ENCODE measurements around the gene SBK3. TPM values are rescaled to one million over a fixed set of nuclear protein-coding genes. Genes with fewer than 3 reads are reported as not detected.

SBK3 gene
- polyA plus RNA-seq, 1 of the 3 experiments (the other 2 are of a cell fraction): 0.03 TPM

DNA sequence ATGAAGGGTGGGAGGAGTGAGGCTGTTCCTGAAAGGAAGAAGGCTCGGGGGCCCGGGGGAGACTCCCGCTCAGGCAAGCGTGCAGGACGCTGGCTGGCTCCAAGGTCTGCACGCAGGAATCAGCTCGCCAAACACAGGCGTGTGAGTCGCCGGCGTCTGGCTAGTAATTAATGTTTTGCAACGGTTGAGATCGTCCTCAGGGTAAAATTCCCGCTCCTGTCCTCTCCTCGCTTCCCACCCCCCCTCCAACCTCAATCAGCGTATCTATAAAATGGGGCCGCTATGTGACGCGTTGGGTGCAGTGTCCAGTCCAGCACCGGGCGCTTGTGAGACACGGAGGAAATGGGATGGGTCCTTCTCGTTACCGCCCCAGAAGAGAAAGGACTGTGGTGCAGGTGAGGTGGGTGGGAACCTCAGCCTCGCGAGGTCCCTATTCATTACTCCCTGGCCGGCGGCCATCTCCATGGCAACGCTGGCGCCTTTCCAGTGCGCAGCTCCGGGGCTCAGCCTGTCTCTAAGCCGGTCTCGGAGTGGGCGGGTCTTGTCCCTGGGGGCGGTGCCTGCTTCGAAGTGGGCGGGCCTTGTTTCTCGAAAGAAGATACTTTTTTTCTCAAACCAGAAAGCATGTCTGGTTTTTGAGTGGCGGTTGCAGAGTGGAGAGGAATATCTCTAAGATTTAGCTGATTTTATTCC is 41.8 kb upstream of the SBK3 start (continued):
- TF ChIP-seq CHD2 (IDR thresholded peaks at IDR 0.05; ENCODE audit: low read length, partially characterized antibody): peak; percentile 97
- TF ChIP-seq EZH2phosphoT487 (IDR thresholded peaks at IDR 0.05; ENCODE audit: borderline replicate concordance, low read depth): no peak
- TF ChIP-seq FOXM1 (IDR thresholded peaks at IDR 0.05; ENCODE audit: low read depth): no peak
- TF ChIP-seq JUND (IDR thresholded peaks at IDR 0.05): no peak
- peak; percentile 1; the same call in 1 of the 2 replicates for TF ChIP-seq RAD21 (IDR thresholded peaks at IDR 0.05; ENCODE audit: low read length)
- TF ChIP-seq RCOR1 (IDR thresholded peaks at IDR 0.05; ENCODE audit: low read length): peak; percentile 35; the same call in 1 of the 2 replicates
- peak; percentile 62 for TF ChIP-seq NRF1 (IDR thresholded peaks at IDR 0.05; ENCODE audit: low read depth, low read length)
- no peak for TF ChIP-seq GATA2 (CRISPR knock-in tag; IDR thresholded peaks at IDR 0.05)
- TF ChIP-seq SMC3 (IDR thresholded peaks at IDR 0.05; ENCODE audit: low read depth, low read length): no peak
- TF ChIP-seq USF2 (IDR thresholded peaks at IDR 0.05; ENCODE audit: borderline replicate concordance, low read depth, low read length): no peak
- no peak for TF ChIP-seq FOXJ3 (CRISPR knock-in tag; IDR thresholded peaks at IDR 0.05)
- no peak for TF ChIP-seq TCF12 (IDR thresholded peaks at IDR 0.05)

- no peaks in the 10 kb centered on the region for H3K27me3 ChIP-seq (ENCODE audit: insufficient read depth)
- H3K9me2 ChIP-seq: no peaks in the 10 kb centered on the region
- peaks cover 19% of the 10 kb centered on the region for H3F3A ChIP-seq (replicated peaks; ENCODE audit: insufficient read depth)
- peak overlapping the region; percentile 97 for H2AFZ ChIP-seq (ENCODE audit: low read depth)
- H3K9me3 ChIP-seq: no peaks in the 10 kb centered on the region
- H3K9ac ChIP-seq: peak overlapping the region; percentile 39
- POLR2A ChIA-PET: interaction anchor here (0.7 to 4.1 kb wide), 4 partner anchors 13 to 25 kb away, joined by 3 to 32 read pairs (median 4); partner anchors contain the start of genes FIZ1 and ZNF865
- 34% methylated on average over 29 of the region's 36 CpGs for WGBS (ENCODE audit: low lambda C conversion rate)
- H3K79me2 ChIP-seq (ENCODE audit: insufficient read depth): no peaks in the 10 kb centered on the region
- peak overlapping the region; percentile 74 for H3K4me2 ChIP-seq
- no peaks in the 10 kb centered on the region for H4K20me1 ChIP-seq (ENCODE audit: insufficient read depth)
- no peaks in the 10 kb centered on the region for H3K36me3 ChIP-seq (replicated peaks in 1 of 2; ENCODE audit: control insufficient read depth in 1 of 2, insufficient read depth in 2 of 2, low read length in 1 of 2)
- H3K4me3 ChIP-seq (ENCODE audit: low read depth in 2 of 2, low read length in 1 of 2): peak overlapping the region; percentile 26 to 44; a peak in 3 of 4 replicates
- H3K27ac ChIP-seq (ENCODE audit: low read depth in 2 of 2, low read length in 1 of 2): peak overlapping the region; percentile 53 to 89; a peak in 3 of 4 replicates
- DNase-seq: peak; percentile 93
- H3K4me1 ChIP-seq (ENCODE audit: control insufficient read depth in 1 of 2, insufficient read depth in 2 of 2, low read depth in 1 of 2, low read length in 1 of 2): peaks cover 15 to 22% of the 10 kb centered on the region in 2 experiments; a peak in 2 of 4 replicates
- CTCF ChIA-PET: interaction anchor here (1.4 kb wide), 1 partner anchor 54 kb away, joined by 4 read pairs; no protein-coding TSS in a partner anchor
- peak; percentile 66 for TF ChIP-seq CHD2 (IDR thresholded peaks at IDR 0.05; ENCODE audit: low read length, partially characterized antibody)
- TF ChIP-seq USF2 (IDR thresholded peaks at IDR 0.05; ENCODE audit: borderline replicate concordance, low read depth, low read length): peak; percentile 8; the same call in 1 of the 2 replicates
- no peak for TF ChIP-seq GATA2 (CRISPR knock-in tag; IDR thresholded peaks at IDR 0.05)
- TF ChIP-seq RCOR1 (IDR thresholded peaks at IDR 0.05; ENCODE audit: low read length): no peak
- no peak for TF ChIP-seq MAX (IDR thresholded peaks at IDR 0.05; ENCODE audit: low read depth)
- no peak for TF ChIP-seq ELF1 (IDR thresholded peaks at IDR 0.05)
- no peak; the same call in 1 of the 2 replicates for TF ChIP-seq RFX5 (IDR thresholded peaks at IDR 0.05; ENCODE audit: low read length)
- no peak for TF ChIP-seq SMC3 (IDR thresholded peaks at IDR 0.05; ENCODE audit: low read depth, low read length)
- no peak for TF ChIP-seq TAF1 (IDR thresholded peaks at IDR 0.05; ENCODE audit: borderline replicate concordance, low read depth, low read length)
- no peak for TF ChIP-seq TCF12 (IDR thresholded peaks at IDR 0.05)
- no peak for TF ChIP-seq ZBTB33 (IDR thresholded peaks at IDR 0.05; ENCODE audit: borderline replicate concordance, low read depth)
- no peak for TF ChIP-seq MEF2A (IDR thresholded peaks at IDR 0.05; ENCODE audit: borderline replicate concordance, low read depth)
- TF ChIP-seq FOXM1 (IDR thresholded peaks at IDR 0.05; ENCODE audit: low read depth): no peak
- no peak for TF ChIP-seq NRF1 (IDR thresholded peaks at IDR 0.05; ENCODE audit: low read depth, low read length)
- TF ChIP-seq NFIC (IDR thresholded peaks at IDR 0.05; ENCODE audit: borderline replicate concordance): no peak
- peak; percentile 92 for TF ChIP-seq PBX3 (IDR thresholded peaks at IDR 0.05)
- TF ChIP-seq USF1 (IDR thresholded peaks at IDR 0.05; ENCODE audit: borderline replicate concordance, low read depth): peak; percentile 76
Measured at GRCh38 chr19:55585658-55586339, 40.5 kb upstream of the SBK3 start.
